A549 treated with AZD9567 at 1 μM for 4 hours (cell line): ENCODE data around the gene PCSK2. TPM values are rescaled to one million over a fixed set of nuclear protein-coding genes. Genes with fewer than 3 reads are reported as not detected.

Experiments
- total RNA-seq: library from RNA; stranded (reverse); fragments of 200-300 nt; extraction: Qiagen RNA extraction; gene quantifications from 5 replicates; pipeline ENCODE4 v1.2.3, GENCODE V29; 2022; ENCODE audit not compliant: insufficient read depth

The PCSK2 gene, protein sequence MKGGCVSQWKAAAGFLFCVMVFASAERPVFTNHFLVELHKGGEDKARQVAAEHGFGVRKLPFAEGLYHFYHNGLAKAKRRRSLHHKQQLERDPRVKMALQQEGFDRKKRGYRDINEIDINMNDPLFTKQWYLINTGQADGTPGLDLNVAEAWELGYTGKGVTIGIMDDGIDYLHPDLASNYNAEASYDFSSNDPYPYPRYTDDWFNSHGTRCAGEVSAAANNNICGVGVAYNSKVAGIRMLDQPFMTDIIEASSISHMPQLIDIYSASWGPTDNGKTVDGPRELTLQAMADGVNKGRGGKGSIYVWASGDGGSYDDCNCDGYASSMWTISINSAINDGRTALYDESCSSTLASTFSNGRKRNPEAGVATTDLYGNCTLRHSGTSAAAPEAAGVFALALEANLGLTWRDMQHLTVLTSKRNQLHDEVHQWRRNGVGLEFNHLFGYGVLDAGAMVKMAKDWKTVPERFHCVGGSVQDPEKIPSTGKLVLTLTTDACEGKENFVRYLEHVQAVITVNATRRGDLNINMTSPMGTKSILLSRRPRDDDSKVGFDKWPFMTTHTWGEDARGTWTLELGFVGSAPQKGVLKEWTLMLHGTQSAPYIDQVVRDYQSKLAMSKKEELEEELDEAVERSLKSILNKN
- not detected in 5 replicates for total RNA-seq

DNA sequence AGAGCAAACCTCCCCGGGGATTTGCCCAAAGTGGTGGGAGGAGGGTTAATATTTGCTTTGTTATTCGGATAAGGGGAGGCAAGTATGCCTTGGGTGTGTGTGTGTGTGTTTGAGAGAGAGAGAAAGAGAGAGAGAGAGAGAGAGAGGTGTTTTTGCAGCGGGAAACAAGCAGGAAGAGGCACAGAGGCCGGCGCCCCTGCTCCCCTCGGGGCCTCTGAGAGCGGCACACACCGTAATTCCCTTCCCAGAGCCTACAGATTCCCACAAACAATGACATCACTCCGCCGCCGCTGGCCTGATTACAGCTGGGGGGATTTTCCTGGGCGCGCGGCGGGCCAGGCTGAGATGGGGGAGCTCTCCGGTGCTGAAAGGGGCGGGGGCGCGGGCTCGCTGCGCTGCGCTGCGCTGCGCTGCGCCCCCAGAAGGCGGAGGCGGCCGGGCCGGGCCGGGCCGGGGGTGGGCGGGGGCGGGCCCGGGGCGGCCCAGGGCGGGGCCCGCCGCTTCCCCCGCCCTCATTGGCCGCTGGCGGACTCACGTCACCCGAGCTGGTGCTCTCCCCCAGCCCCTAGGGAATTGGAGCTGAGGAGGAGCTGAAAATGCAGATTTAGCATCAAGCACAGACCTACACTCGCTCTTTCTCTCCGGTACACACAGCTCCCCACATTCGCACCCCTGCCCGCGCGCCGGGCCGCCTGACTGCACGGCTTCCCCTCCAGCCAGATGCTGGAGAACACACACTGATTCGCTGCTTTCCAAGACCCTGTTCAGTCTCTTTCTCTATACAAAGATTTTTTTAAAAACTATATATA lies at the start of gene PCSK2:
TSS of gene PCSK2 (plus strand) at position 631 of the 809 bp plus-strand sequence. CDS start 266 bp downstream, outside the sequence.

DNA sequence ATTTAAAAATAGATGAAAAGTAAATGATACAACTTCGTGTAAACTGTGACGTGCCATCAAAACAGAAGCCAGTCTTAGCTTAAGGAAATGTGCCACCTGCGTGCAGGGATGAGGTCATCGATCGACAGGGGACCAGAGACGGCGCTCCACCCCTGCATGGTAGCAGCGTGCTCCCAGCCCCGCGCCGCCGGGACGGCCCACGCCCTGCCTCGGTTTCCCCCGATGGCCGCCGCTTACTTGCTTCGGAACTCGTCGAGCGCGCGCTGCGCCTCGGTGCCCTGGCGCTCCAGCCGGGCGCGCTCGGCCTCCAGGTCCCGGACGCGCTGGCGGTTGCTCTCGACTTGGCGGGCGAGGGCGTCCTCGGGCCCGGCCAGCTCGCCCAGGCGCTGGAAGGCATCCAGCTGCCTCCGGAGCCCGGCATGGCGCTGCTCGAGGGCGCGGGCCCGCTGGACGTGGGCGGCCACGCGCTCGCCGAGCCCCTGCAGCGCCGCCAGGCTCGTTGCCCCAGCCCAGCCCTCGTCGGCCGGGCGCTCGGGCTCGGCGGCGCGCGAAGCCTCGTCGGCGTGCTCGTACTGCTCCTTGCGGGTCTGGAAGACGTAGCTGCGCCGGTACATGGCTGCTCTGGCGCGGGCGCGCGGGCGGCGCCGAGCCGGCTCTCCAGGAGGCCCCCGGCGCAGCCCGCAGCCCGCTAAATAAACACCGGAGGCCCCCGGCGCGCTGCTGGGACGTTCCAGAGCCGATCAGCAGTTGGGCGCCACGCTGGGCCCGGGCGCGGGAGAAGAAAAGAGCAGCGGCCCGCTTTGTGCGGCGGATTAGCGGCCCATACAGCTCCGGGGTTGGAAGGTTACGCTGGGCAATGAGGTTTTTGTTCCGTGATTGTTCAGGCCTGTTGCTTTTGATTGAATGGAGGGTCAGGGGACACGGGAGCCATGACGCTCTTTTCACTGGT lies 304.1 kb downstream of the PCSK2 start, which contains the start of gene BFSP1:
TSS of gene BFSP1 (minus strand) at position 664 of the 949 bp plus-strand sequence. CDS start at position 614, 50 bp downstream.

